HL-60 (cell line): ENCODE data around the gene FAM221B.

Source experiments
- DNase-seq, 2 experiments: peaks; one replicate each; pipeline ENCODE4 v3.0.0-alpha.2; 2010 to 2020; ENCODE audit warnings: low read depth in 1 of 2, low spot score in 1 of 2
- H3K27ac ChIP-seq: fragments of 250-450 bp; sonication (Bioruptor Pico); replicated peaks from 2 replicates; pipeline ENCODE4 v1.5.1; 2020; ENCODE audit warnings: mild to moderate bottlenecking, moderate library complexity
- H3K27me3 ChIP-seq: fragments of 250-450 bp; sonication (Bioruptor Pico); 2 replicates; pipeline ENCODE4 v1.5.1; 2021; ENCODE audit warnings: mild to moderate bottlenecking, moderate library complexity; ENCODE audit not compliant: insufficient read depth, poor library complexity, severe bottlenecking
- H3K4me3 ChIP-seq: replicated peaks from 2 replicates; pipeline ENCODE4 v1.5.1; 2011; ENCODE audit warnings: mild to moderate bottlenecking, control low read depth, low read length; ENCODE audit not compliant: insufficient read depth
- CTCF ChIP-seq: IDR thresholded peaks from one replicate; pipeline ENCODE4 v1.5.1; 2011; ENCODE audit warnings: low read length, control low read depth, inconsistent platforms; ENCODE audit not compliant: insufficient read depth
- GABPA ChIP-seq: IDR thresholded peaks from 2 replicates; pipeline ENCODE4 v1.6.1; 2012; ENCODE audit warnings: low read depth
- POLR2AphosphoS5 ChIP-seq: IDR thresholded peaks from 2 replicates; pipeline ENCODE4 v1.6.1; 2012; ENCODE audit warnings: low read depth
- SPI1 ChIP-seq: IDR thresholded peaks from 2 replicates; pipeline ENCODE4 v1.6.1; 2012; ENCODE audit warnings: low read depth, mild to moderate bottlenecking, borderline replicate concordance
- TF ChIP-seq, protein P1 (sequence below): IDR thresholded peaks from 2 replicates; pipeline ENCODE4 v1.6.1; 2012; ENCODE audit warnings: low read depth; ENCODE audit not compliant: insufficient replicate concordance

Gene FAM221B

DNA sequence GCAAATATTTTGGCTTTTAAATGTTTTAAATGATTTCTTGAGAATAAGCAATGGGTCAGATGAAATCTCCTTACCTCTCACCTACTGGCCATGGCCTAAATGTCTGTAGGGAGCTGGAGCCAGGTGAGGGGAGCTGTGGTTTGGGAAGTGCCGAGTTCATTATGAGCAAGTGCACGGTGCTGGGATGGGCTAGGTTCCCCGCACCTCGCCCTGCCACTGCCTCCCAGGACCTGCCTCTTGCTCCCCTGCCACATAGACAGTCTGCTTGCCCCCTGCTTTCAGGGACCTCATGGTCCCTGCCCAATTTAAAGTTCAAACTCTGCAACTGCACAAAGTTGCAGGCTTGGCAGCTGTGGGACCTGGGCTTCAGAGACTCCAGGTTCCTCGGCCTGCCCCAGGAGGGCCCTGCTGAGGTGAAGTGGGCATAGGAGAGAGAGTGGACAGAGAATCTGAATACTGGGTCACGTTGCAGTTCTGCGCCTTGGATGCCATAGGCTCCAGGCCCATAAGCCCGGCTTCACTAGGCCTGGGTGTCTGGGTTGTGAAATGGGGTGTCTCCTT, 36.2 kb upstream of the FAM221B start:
- Histone ChIP-seq H3K27me3 (peaks cover 15% of the 10 kb centered on the region), H3K4me3 (no peak overlapping the region), H3K27ac (no peak overlapping the region)
- TF ChIP-seq, protein P1, sequence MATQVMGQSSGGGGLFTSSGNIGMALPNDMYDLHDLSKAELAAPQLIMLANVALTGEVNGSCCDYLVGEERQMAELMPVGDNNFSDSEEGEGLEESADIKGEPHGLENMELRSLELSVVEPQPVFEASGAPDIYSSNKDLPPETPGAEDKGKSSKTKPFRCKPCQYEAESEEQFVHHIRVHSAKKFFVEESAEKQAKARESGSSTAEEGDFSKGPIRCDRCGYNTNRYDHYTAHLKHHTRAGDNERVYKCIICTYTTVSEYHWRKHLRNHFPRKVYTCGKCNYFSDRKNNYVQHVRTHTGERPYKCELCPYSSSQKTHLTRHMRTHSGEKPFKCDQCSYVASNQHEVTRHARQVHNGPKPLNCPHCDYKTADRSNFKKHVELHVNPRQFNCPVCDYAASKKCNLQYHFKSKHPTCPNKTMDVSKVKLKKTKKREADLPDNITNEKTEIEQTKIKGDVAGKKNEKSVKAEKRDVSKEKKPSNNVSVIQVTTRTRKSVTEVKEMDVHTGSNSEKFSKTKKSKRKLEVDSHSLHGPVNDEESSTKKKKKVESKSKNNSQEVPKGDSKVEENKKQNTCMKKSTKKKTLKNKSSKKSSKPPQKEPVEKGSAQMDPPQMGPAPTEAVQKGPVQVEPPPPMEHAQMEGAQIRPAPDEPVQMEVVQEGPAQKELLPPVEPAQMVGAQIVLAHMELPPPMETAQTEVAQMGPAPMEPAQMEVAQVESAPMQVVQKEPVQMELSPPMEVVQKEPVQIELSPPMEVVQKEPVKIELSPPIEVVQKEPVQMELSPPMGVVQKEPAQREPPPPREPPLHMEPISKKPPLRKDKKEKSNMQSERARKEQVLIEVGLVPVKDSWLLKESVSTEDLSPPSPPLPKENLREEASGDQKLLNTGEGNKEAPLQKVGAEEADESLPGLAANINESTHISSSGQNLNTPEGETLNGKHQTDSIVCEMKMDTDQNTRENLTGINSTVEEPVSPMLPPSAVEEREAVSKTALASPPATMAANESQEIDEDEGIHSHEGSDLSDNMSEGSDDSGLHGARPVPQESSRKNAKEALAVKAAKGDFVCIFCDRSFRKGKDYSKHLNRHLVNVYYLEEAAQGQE: no peak
- TF ChIP-seq CTCF (no peak), SPI1 (no peak), POLR2AphosphoS5 (no peak), GABPA (no peak)
- no peak for DNase-seq

GRCh38 chr9:35863583-35863982, 35.1 kb upstream of the FAM221B start:
- Histone ChIP-seq H3K4me3 (no peak overlapping the region), H3K27me3 (peaks cover 15% of the 10 kb centered on the region), H3K27ac (no peak overlapping the region)
- no peak for DNase-seq
- TF ChIP-seq GABPA (no peak), CTCF (no peak)

DNA sequence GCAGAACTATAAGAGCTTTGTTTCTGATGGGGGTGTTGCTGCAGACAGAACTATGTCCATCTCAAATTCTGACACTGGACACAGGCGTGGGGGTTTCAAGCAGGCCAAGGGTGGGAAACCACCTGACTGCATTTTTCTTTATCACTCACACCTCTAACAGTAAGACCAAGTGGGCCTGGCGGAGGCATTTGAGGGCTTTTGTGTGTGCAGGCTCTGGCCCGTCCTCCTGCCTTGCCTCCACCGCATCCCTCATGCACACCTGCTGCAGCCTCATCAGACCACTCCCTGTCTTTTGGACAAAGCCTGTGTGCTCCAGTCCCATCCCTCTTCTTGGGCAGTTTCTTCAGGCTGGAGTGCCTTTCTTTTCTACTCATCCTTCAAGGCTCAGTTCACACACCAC, 33.8 kb upstream of the FAM221B start:
- no peak for DNase-seq

More for the DNA sequence above, 33.8 kb upstream of the FAM221B start:
- Histone ChIP-seq H3K27me3 (peaks cover 15% of the 10 kb centered on the region), H3K4me3 (no peak overlapping the region), H3K27ac (no peak overlapping the region)
- TF ChIP-seq SPI1 (no peak), CTCF (no peak), POLR2AphosphoS5 (no peak), GABPA (no peak)
- TF ChIP-seq, protein P1: no peak
